Spleen (tissue), 11 donors: ENCODE measurements around the gene PTPN4. TPM values are rescaled to one million over a fixed set of nuclear protein-coding genes. Genes with fewer than 3 reads are reported as not detected.
"Not testable (repeated sequence)": the region's sequence is repeated elsewhere in the genome, so short reads cannot be mapped to it uniquely, and the experiment has no call there.

Source experiments
- DNase-seq: peaks from one replicate; pipeline ENCODE4 v3.0.0-alpha.2; 2020
- H3K27ac ChIP-seq, 8 donors: fragments of 200-600 bp; sonication (generic) in 7 of 8; 1 replicate in 4 of 8; 2 replicates in 4 of 8; pipeline versions ENCODE4 v1.5.0 to v1.8.0; 2016 to 2021; ENCODE audit warnings: inconsistent platforms in 4 of 8, mild to moderate bottlenecking in 4 of 8, moderate library complexity in 1 of 8
- H3K27me3 ChIP-seq, 7 donors: fragments of 200-600 bp; sonication (generic) in 6 of 7; replicated peaks in 1 of 7; 1 replicate in 4 of 7; 2 replicates in 3 of 7; pipeline versions ENCODE4 v1.5.0 to v1.8.0; 2016 to 2021; ENCODE audit warnings: inconsistent platforms in 3 of 7, mild to moderate bottlenecking in 1 of 7
- H3K36me3 ChIP-seq, 6 donors: fragments of 200-600 bp; sonication (generic) in 5 of 6; 1 replicate in 4 of 6; 2 replicates in 2 of 6; pipeline versions ENCODE4 v1.5.0 to v1.8.0; 2016 to 2021; ENCODE audit warnings: inconsistent platforms in 2 of 6
- H3K4me1 ChIP-seq, 6 donors: fragments of 200-600 bp; sonication (generic) in 5 of 6; 1 replicate in 3 of 6; 2 replicates in 3 of 6; pipeline versions ENCODE4 v1.5.0 to v1.8.0; 2016 to 2021; ENCODE audit warnings: inconsistent platforms in 3 of 6
- H3K4me3 ChIP-seq, 8 donors: fragments of 200-600 bp; sonication (generic) in 7 of 8; 1 replicate in 4 of 8; 2 replicates in 4 of 8; pipeline versions ENCODE4 v1.5.0 to v1.8.0; 2016 to 2021; ENCODE audit warnings: inconsistent platforms in 4 of 8, mild to moderate bottlenecking in 4 of 8, moderate library complexity in 2 of 8
- H3K9me3 ChIP-seq, 8 donors: fragments of 200-600 bp; sonication (generic) in 7 of 8; 1 replicate in 4 of 8; 2 replicates in 4 of 8; pipeline versions ENCODE4 v1.5.0 to v1.8.0; 2016 to 2021; ENCODE audit warnings: inconsistent platforms in 4 of 8
- CTCF ChIP-seq, 11 experiments: fragments of 200-600 bp in 7 of 11; fragments of 450-650 bp in 4 of 11; sonication (generic) in 4 of 11; IDR thresholded peaks in 8 of 11; conservative IDR thresholded peaks in 3 of 11; 1 replicate in 7 of 11; 2 replicates in 4 of 11; pipeline versions ENCODE4 v1.4.0 to v1.8.0; 2016 to 2021; ENCODE audit warnings: antibody characterized with exemption in 11 of 11, inconsistent platforms in 4 of 11, mild to moderate bottlenecking in 1 of 11
- POLR2A ChIP-seq, 3 donors: fragments of 450-650 bp; IDR thresholded peaks; one replicate each; pipeline ENCODE4 v1.5.1; 2017; ENCODE audit warnings: antibody characterized with exemption in 3 of 3, mild to moderate bottlenecking in 1 of 3
- POLR2AphosphoS5 ChIP-seq, 3 donors: sonication (generic); formaldehyde crosslinking; IDR thresholded peaks; one replicate each; pipeline ENCODE4 v1.5.1; 2017; ENCODE audit warnings: antibody characterized with exemption in 3 of 3
- whole genome bisulfite sequencing, 5 donors: extraction: QIAGEN DNeasy Blood & Tissue Kit in 3 of 5; methylation state at CpG; one replicate each; pipeline versions ENCODE4 v1.1.5 to v1.1.7; 2013 to 2018; 5-methylcytosine and 5-hydroxymethylcytosine counted together
- intact Hi-C: fragments of 100-400 bp; cut with DNase I; formaldehyde crosslinking; loops from one replicate; pipeline ENCODE4 v1.15.0; 2023; ENCODE audit warnings: low total_unique reads
- polyA plus RNA-seq, 3 donors: library from polyadenylated mRNA; stranded (reverse); fragments of 200-250 nt; gene quantifications; one replicate each; pipeline ENCODE4 v1.2.1, GENCODE V29; 2013
- total RNA-seq, 7 donors: library from RNA; depleted of rRNA in 3 of 7; stranded (reverse); fragments of >200 nt in 3 of 7; fragmentation: NEBNext Ultra II Directional in 4 of 7; extraction: Animal tissue kit (Norgen Biotek cat#: 25700) in 4 of 7; gene quantifications; one replicate each; pipeline versions ENCODE4 v1.1.0 to v1.2.1, GENCODE V29; 2016 to 2021
- donor health status: healthy with polysubstance abuse.
- donor health status: DM: no; HTN: no; CAD: no; lungs with moderate emphysema.
- donor health status: DM: no; HTN: no; CAD: no.
- donor health status: Bipolar disorder and iron deficiency.
- donor health status: healthy.
- donor health status: DM: no; HTN: no; CAD: no.
- donor health status: DM: yes; HTN: yes; CAD: no.

The PTPN4 gene
- total and polyA plus RNA-seq, 10 donors = 2.4 to 50.9 (median 37.1) TPM

DNA sequence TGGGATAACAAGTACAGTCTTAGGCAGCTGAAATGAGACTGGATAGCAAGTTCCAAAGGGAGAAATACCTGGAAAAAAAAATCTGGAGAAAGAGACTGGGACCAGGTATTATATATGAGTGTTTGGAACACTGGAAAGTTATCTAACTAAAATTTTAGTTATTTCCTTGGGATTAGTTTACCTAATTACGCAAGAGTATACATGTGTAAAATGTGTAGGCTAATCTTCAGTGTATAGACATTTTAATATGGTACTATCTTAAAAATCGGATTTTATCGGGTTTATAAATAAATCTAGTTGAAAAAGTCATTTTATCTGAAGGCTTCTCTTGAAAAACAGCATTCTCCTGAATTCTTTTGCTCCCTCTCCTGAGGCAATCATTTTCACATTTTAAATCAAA lies 257.1 kb downstream of the PTPN4 start:
- Histone ChIP-seq H3K27ac (no peak overlapping the region), H3K36me3 (no peaks in the 10 kb centered on the region), H3K4me3 (no peak overlapping the region), H3K9me3 (no peaks in the 10 kb centered on the region), H3K4me1 (peaks cover 0 to 24% (median 14%) of the 10 kb centered on the region in 6 donors), H3K27me3 (peaks cover 0 to 9% (median 0%) of the 10 kb centered on the region in 7 donors)
- intact Hi-C loops = no loop called here
- no peak for DNase-seq
- 91 to 95% (median 95%) methylated on average over 3 of the region's 3 CpGs for WGBS, 5 donors
- no peak for TF ChIP-seq CTCF (IDR thresholded peaks at IDR 0.05 in 8 of 11, conservative IDR thresholded peaks at IDR 0.05 in 3 of 11)
- TF ChIP-seq POLR2AphosphoS5 (IDR thresholded peaks at IDR 0.05) = no peak
- TF ChIP-seq POLR2A (IDR thresholded peaks at IDR 0.05) = no peak

GRCh38 chr2:120017201-120017600 lies 257.5 kb downstream of the PTPN4 start:
- Histone ChIP-seq H3K27ac (no peak overlapping the region), H3K4me3 (no peak overlapping the region), H3K9me3 (no peaks in the 10 kb centered on the region), H3K4me1 (peaks cover 0 to 20% (median 12%) of the 10 kb centered on the region in 6 donors), H3K27me3 (peaks cover 0 to 9% (median 0%) of the 10 kb centered on the region in 7 donors), H3K36me3 (no peaks in the 10 kb centered on the region)
- WGBS, 5 donors = 90 to 96% (median 94%) methylated on average over 2 of the region's 2 CpGs
- intact Hi-C loops = no loop called here
- TF ChIP-seq POLR2A (IDR thresholded peaks at IDR 0.05) = no peak
- no peak for TF ChIP-seq POLR2AphosphoS5 (IDR thresholded peaks at IDR 0.05)
- TF ChIP-seq CTCF (IDR thresholded peaks at IDR 0.05 in 8 of 11, conservative IDR thresholded peaks at IDR 0.05 in 3 of 11) = no peak
- DNase-seq = no peak

GRCh38 chr2:120018549-120018948 lies 258.8 kb downstream of the PTPN4 start:
- no peaks in the 10 kb centered on the region for H3K36me3 ChIP-seq
- H3K4me3 ChIP-seq = no peak overlapping the region
- H3K4me1 ChIP-seq = peaks cover 0 to 12% (median 7%) of the 10 kb centered on the region in 6 donors
- no peak for TF ChIP-seq CTCF (IDR thresholded peaks at IDR 0.05 in 8 of 11, conservative IDR thresholded peaks at IDR 0.05 in 3 of 11)
- DNase-seq = no peak
- intact Hi-C loops = no loop called here
- peaks cover 0 to 6% (median 0%) of the 10 kb centered on the region in 8 donors for H3K9me3 ChIP-seq
- H3K27ac ChIP-seq = no peak overlapping the region
- H3K27me3 ChIP-seq = peaks cover 0 to 4% (median 0%) of the 10 kb centered on the region in 7 donors
- WGBS, 5 donors = 89 to 97% (median 95%) methylated on average over 4 of the region's 4 CpGs

- H3K27me3 ChIP-seq = no peaks in the 10 kb centered on the region
- no peak overlapping the region for H3K4me3 ChIP-seq
- 81 to 85% (median 84%) methylated on average over 1 of the region's 1 CpG for WGBS, 5 donors
- H3K4me1 ChIP-seq = no peaks in the 10 kb centered on the region
- peaks cover 0 to 22% (median 6%) of the 10 kb centered on the region in 8 donors for H3K9me3 ChIP-seq
- no peak for DNase-seq
- intact Hi-C loops = no loop called here
- H3K36me3 ChIP-seq = peaks cover 0 to 6% (median 0%) of the 10 kb centered on the region in 6 donors
- H3K27ac ChIP-seq = no peak overlapping the region
- TF ChIP-seq POLR2AphosphoS5 (IDR thresholded peaks at IDR 0.05) (no peak), CTCF (IDR thresholded peaks at IDR 0.05 in 8 of 11, conservative IDR thresholded peaks at IDR 0.05 in 3 of 11) (no peak), POLR2A (IDR thresholded peaks at IDR 0.05) (no peak)
Observed at GRCh38 chr2:120020554-120020953, 260.8 kb downstream of the PTPN4 start.

- 90 to 100% (median 96%) methylated on average over 1 of the region's 1 CpG for WGBS, 5 donors
- H3K27ac ChIP-seq, H3K4me1 ChIP-seq, H3K27me3 ChIP-seq, H3K36me3 ChIP-seq, H3K4me3 ChIP-seq, intact Hi-C loops, DNase-seq: not testable (repeated sequence)
- peaks cover 0 to 25% (median 9%) of the 10 kb centered on the region in 8 donors for H3K9me3 ChIP-seq
Observed at GRCh38 chr2:120022505-120022904, 262.8 kb downstream of the PTPN4 start.
